GM21825 (cell line): ENCODE data around the gene OR10G7.
A peak's percentile ranks its signal among the peaks of the same experiment; 100 is the strongest.

Source experiments
- ATAC-seq: cut with Tn5 transposase; IDR thresholded peaks from one replicate; pipeline ENCODE4 v1.9.1; 2021; ENCODE audit warnings: mild to moderate bottlenecking, moderate library complexity; ENCODE audit not compliant: unreplicated experiment

OR10G7 gene

DNA sequence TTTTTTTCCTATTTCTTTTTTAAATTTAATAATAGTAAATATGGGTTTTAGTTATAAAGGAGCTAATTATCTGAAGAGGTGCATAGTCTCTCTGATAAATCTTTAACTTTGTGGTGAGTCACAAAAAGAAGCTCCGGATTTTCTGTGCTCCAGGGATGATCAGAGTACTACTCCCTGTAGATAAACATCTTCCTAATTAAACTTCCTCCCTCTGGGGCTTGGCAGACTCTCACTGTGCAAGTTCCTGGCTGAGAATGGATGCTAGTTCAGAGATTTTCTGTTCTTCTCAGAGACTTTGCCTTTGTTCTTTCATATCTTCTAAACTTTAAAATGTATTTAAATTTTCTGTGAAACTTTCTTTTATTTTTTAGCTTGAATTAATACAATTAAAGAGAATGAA lies at the start of gene OR10G7:
Gene OR10G7, minus strand, starts transcription at position 72 of the 400 bp plus-strand sequence. CDS start 2,324 bp downstream, outside the sequence.
- ATAC-seq, result no peak

DNA sequence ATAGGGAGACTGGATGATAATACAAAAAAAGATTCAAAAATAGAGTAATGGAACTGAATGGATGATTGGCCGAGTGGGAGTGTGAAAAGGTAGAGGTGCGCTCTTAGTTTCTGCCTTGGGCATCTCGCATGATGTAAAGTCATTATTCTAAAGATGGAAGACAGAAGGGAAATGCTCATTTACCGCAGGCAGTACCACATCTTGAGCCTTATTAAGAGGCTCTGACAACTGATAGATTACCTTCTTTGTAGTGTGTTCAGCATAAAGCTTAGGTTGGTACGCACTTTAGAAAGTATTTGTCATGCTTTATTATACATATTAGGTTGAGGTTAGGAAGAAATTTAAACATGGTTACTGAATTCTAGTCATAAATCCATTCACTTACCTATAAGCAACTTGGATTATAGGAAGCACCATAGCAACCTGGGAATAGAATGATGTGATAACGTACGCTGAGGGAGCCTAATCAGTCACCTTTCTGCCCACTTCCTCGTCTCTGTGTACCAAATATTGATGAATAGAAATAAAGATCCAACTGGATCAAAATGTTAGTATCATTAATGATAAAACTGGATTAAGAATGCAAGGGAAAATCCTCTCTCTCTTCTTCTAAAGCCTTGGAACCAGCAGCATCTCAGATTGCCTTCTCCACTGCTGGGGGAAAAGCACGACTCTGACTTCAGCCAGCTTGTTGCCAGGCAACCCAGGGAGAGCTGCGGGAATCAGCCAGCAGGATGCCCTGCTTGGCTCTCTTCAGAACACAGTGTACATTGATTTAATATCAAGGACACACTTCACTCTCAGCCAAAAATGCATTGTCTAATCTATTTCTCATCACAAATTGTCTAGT lies 45.1 kb upstream of the OR10G7 start:
- no peak for ATAC-seq

DNA sequence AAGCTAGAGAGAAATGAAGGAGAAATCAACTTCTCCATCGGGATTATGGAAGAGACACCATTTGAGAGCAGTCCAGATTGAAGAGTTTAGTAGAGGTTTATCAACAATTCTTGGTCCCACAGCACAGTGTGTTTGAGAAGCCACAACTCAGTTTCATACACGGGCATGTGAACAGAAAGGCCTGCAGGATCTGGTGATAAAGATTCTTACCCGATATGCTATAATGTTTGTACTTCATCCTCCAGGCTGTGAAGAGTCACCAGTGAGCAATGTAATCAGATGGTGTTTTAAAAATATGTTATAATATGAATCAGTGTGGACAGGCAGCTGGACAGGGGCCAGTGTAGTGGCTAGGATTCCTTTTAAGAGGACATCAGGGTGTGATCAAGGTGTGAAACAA lies 44.5 kb upstream of the OR10G7 start:
- ATAC-seq, result no peak

DNA sequence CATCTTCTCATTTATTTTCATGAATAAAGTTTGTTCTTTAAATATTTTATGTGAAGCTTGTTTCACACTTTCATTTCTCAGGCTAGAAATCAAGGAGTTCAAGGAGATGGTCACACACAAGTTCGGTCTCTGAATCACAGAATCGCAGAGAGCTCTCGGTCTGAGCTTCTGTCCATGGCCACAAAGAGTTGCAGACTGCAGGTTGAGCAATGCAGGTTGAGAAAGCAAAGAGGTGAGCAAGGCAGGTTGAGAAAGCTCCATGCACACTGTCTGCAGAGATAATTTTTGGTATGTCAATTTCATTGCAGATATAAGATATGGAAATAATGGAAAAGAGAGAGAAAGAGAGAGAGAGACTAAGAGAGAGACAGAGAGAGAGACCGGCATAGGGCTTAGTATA lies 41.2 kb upstream of the OR10G7 start:
- no peak for ATAC-seq

DNA sequence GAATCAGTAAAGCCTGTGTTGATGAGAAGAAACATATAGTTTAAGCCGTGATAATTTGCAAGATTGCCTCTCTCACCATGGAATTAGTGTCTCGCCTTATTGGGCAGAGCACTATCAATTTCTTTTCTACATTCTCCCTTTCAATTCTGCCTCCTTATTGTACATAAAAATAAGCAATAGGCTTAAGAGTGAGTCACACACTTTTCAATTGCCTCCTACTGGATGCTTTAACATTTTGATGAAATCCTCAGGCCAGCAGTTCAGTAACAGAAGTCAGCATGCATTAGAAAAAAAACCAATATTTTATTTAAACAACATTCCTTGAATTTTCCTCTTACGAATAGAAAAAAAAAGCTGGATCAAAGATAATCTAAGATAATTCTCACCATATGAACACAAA lies 40.4 kb upstream of the OR10G7 start:
- no peak for ATAC-seq

DNA sequence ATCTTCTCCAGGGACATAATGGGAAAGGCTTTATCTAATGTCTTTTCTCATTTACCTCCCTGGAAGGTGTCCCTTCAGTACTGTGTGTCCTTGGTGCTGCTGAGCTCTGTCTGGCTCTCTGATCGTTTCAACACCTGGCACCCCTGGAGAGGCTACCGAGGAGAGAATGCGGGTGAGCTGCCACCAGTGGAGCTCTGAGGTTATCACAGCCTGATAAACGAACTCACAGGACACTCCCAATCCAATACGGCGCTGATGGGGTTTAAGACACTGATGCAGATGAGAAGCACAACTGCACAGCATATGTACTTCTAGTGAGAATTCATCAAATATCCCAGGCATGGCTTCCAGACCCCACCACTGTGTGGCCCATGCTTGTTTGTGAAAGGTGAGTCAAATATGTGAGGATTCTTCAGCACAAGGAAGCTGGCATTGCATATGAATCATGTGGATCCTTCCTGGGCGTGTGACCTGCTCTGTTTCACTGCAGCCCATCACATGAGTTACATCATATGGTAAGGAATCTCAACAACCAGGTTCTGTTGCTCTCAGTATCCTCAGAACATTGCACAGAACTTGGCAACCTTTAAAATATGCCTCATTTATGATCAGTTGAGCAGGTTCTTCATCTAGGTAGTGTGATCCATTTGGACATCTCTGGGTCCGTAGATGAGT lies 39.3 kb upstream of the OR10G7 start:
- ATAC-seq, result no peak

- no peak for ATAC-seq
These were observed 38.7 kb upstream of the OR10G7 start for GRCh38 chr11:124079631-124080326.

GRCh38 chr11:124078591-124078990 lies 37.5 kb upstream of the OR10G7 start:
- ATAC-seq, result no peak

GRCh38 chr11:124077266-124077665 lies 36.1 kb upstream of the OR10G7 start:
- no peak for ATAC-seq

DNA sequence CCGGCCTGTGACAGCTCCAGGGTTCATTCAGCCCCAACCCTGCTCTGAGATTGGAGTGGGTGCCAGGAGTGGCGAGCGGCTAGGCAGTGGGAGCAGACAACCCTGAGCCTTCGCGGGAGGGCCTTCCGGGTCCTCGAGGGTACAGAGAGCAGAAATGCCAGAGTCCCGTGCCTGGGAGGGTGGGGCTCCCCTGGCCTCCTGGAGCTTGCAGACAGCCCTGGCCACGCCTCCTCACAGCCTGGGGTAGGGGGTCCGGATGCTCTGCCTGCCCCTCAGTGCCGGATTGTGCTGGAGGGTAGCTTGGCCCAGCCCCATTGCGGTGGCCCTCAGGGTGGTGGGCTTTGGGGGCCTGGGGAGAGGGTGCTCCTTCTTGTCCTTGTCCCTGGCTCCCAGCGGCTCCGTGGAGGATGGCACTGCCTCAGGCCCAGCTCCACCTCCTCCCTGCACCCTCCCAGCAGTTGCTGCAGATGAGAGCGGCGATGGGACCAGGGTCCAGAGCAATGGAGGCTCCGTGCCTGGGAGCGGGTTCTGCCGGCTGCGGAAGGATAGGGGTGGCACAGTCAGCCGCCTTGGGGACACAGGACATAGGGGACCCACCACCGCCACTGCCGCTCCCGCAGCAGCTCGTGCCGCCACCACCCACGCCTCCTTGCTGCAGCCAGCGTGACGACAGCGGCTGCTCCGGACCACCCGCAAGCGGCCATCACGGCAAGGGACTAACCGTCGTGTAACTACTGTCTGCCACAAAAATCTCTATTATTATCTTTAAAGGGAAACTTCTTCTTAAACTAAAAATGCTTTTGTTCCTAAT lies 34.9 kb upstream of the OR10G7 start:
- ATAC-seq, result no peak

- ATAC-seq, result no peak
These were observed 34.3 kb upstream of the OR10G7 start for GRCh38 chr11:124075492-124075840.

GRCh38 chr11:124074554-124074953 lies 33.4 kb upstream of the OR10G7 start:
- no peak for ATAC-seq

DNA sequence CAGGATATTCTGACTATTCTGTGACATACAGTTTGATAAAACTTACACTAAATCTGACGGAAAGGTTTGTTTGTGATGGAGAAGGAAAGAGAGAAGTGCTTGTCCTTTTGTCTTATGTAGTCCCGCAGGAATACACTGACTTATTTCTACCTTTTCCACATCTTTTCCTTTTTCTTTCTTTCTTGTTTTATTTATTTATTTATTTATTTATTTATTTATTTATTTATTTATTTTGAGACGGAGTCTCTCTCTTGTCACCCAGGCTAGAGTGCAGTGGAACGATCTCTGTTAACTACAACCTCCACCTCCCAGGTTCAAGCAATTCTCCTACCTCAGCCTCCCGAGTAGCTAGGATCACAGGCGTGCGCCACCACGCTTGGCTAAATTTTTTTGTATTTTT lies 31.0 kb upstream of the OR10G7 start:
- no peak for ATAC-seq

- ATAC-seq, result no peak
These were observed 30.5 kb upstream of the OR10G7 start for GRCh38 chr11:124071623-124071948.

GRCh38 chr11:124070915-124071622 lies 29.9 kb upstream of the OR10G7 start:
- peak; percentile 86 for ATAC-seq

GRCh38 chr11:124069429-124070401 lies 28.6 kb upstream of the OR10G7 start:
- peak; percentile 72 for ATAC-seq

DNA sequence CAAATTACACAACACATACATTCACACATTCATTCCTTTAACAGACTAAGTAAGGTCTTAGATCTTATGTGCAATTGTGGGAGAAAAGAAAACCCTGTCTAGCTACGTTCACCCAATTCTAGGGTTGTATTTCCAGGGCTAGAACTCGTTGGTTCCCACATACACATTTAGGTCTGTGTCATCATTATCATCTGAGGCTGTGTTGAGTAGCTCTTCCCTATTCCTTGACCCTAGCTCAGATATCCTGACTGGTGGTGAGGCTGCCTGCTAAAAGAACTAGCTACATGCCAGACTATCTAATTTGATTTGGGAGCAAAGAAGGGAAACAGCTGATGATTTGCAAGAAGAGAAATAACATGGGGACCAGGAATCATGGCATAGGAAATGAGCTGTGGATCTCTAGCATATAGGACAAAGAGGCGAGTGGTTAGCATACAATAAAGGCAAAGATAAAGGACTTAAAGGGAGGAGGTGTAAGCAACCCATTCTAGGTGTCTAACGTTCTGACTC lies 27.5 kb upstream of the OR10G7 start:
- no peak for ATAC-seq

DNA sequence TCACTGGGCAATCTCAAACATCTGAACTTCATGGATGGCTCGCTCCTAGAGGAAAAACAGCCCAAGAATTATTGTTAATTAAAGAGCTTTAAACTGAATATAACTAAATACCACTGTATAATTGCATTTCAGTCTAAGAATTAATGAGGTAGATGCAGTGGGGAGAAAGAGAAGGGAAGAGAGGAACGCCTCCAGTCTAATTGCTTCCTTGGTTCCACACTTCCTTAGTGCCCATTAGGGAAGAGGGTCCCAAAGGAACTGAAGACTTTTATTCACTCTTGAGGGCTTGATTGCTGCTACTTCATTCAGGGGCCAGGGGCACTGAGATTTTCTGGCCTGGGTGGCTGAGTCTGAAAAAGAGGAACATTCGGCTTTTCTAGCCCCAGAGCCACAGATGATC lies 11.8 kb upstream of the OR10G7 start:
- ATAC-seq, result no peak

GRCh38 chr11:124050748-124051147 lies 9.6 kb upstream of the OR10G7 start:
- ATAC-seq, result no peak
